ENCODE measurements around the gene LYG2. TPM values are rescaled to one million over a fixed set of nuclear protein-coding genes. Genes with fewer than 3 reads are reported as not detected.

LYG2 gene
- polyA plus RNA-seq, 4 donors = 0.10 TPM; not detected in 3

- H3K27me3 ChIP-seq (ENCODE audit: control insufficient read depth in 3 of 3, insufficient read depth in 3 of 3, low read length in 3 of 3) = no peaks in the 10 kb centered on the region
- DNase-seq (no peak), FAIRE-seq (no peak)
- WGBS, 3 donors = 73 to 89% (median 78%) methylated on average over 7 of the region's 7 CpGs
- H3K27ac ChIP-seq (ENCODE audit: low read depth in 1 of 3, low read length in 2 of 3) = no peak overlapping the region
- H3K9me3 ChIP-seq (ENCODE audit: control insufficient read depth in 2 of 2, insufficient read depth in 1 of 2, low read depth in 1 of 2, low read length in 1 of 2) = peaks cover 0 to 24% of the 10 kb centered on the region in 2 donors
- H3K36me3 ChIP-seq (ENCODE audit: control insufficient read depth in 3 of 3, insufficient read depth in 2 of 3, low read depth in 1 of 3, low read length in 3 of 3) = no peaks in the 10 kb centered on the region
- no peak overlapping the region for H3K4me3 ChIP-seq (ENCODE audit: low read depth in 1 of 3, low read length in 3 of 3)
- H3K4me1 ChIP-seq (ENCODE audit: control insufficient read depth in 3 of 3, insufficient read depth in 2 of 3, low read depth in 1 of 3, low read length in 2 of 3) = no peaks in the 10 kb centered on the region
These were observed 20.4 kb upstream of the LYG2 start for GRCh38 chr2:99275882-99276281.

- H3K4me3 ChIP-seq (ENCODE audit: low read depth in 1 of 3, low read length in 3 of 3) = no peak overlapping the region
- H3K27ac ChIP-seq (ENCODE audit: low read depth in 1 of 3, low read length in 2 of 3) = no peak overlapping the region
- FAIRE-seq = no peak
- no peak for DNase-seq
- H3K4me1 ChIP-seq (ENCODE audit: control insufficient read depth in 3 of 3, insufficient read depth in 2 of 3, low read depth in 1 of 3, low read length in 2 of 3) = no peaks in the 10 kb centered on the region
- WGBS, 3 donors = 74 to 85% (median 79%) methylated on average over 4 of the region's 4 CpGs
- no peaks in the 10 kb centered on the region for H3K27me3 ChIP-seq (ENCODE audit: control insufficient read depth in 3 of 3, insufficient read depth in 3 of 3, low read length in 3 of 3)
- H3K9me3 ChIP-seq (ENCODE audit: control insufficient read depth in 2 of 2, insufficient read depth in 1 of 2, low read depth in 1 of 2, low read length in 1 of 2) = no peaks in the 10 kb centered on the region
- H3K36me3 ChIP-seq (ENCODE audit: control insufficient read depth in 3 of 3, insufficient read depth in 2 of 3, low read depth in 1 of 3, low read length in 3 of 3) = no peaks in the 10 kb centered on the region
These were observed 5.8 kb upstream of the LYG2 start for GRCh38 chr2:99261242-99261641.

GRCh38 chr2:99260184-99260583 lies 4.7 kb upstream of the LYG2 start:
- Histone ChIP-seq H3K27ac (ENCODE audit: low read depth in 1 of 3, low read length in 2 of 3) (no peak overlapping the region), H3K27me3 (ENCODE audit: control insufficient read depth in 3 of 3, insufficient read depth in 3 of 3, low read length in 3 of 3) (no peaks in the 10 kb centered on the region), H3K4me1 (ENCODE audit: control insufficient read depth in 3 of 3, insufficient read depth in 2 of 3, low read depth in 1 of 3, low read length in 2 of 3) (no peaks in the 10 kb centered on the region), H3K36me3 (ENCODE audit: control insufficient read depth in 3 of 3, insufficient read depth in 2 of 3, low read depth in 1 of 3, low read length in 3 of 3) (no peaks in the 10 kb centered on the region), H3K9me3 (ENCODE audit: control insufficient read depth in 2 of 2, insufficient read depth in 1 of 2, low read depth in 1 of 2, low read length in 1 of 2) (no peaks in the 10 kb centered on the region), H3K4me3 (ENCODE audit: low read depth in 1 of 3, low read length in 3 of 3) (no peak overlapping the region)
- DNase-seq (no peak), FAIRE-seq (no peak)
- 89 to 98% (median 97%) methylated on average over 2 of the region's 2 CpGs for WGBS, 3 donors

- FAIRE-seq (no peak), DNase-seq (no peak)
- H3K36me3 ChIP-seq (ENCODE audit: control insufficient read depth in 3 of 3, insufficient read depth in 2 of 3, low read depth in 1 of 3, low read length in 3 of 3) = no peaks in the 10 kb centered on the region
- no peaks in the 10 kb centered on the region for H3K27me3 ChIP-seq (ENCODE audit: control insufficient read depth in 3 of 3, insufficient read depth in 3 of 3, low read length in 3 of 3)
- H3K9me3 ChIP-seq (ENCODE audit: control insufficient read depth in 2 of 2, insufficient read depth in 1 of 2, low read depth in 1 of 2, low read length in 1 of 2) = no peaks in the 10 kb centered on the region
- H3K4me1 ChIP-seq (ENCODE audit: control insufficient read depth in 3 of 3, insufficient read depth in 2 of 3, low read depth in 1 of 3, low read length in 2 of 3) = no peaks in the 10 kb centered on the region
- WGBS, 3 donors = 85 to 88% (median 87%) methylated on average over 4 of the region's 4 CpGs
- no peak overlapping the region for H3K27ac ChIP-seq (ENCODE audit: low read depth in 1 of 3, low read length in 2 of 3)
- H3K4me3 ChIP-seq (ENCODE audit: low read depth in 1 of 3, low read length in 3 of 3) = no peak overlapping the region
These were observed 4.0 kb upstream of the LYG2 start for GRCh38 chr2:99259465-99259864.

- Histone ChIP-seq H3K27ac (ENCODE audit: low read depth in 1 of 3, low read length in 2 of 3) (no peak overlapping the region), H3K9me3 (ENCODE audit: control insufficient read depth in 2 of 2, insufficient read depth in 1 of 2, low read depth in 1 of 2, low read length in 1 of 2) (no peaks in the 10 kb centered on the region), H3K4me1 (ENCODE audit: control insufficient read depth in 3 of 3, insufficient read depth in 2 of 3, low read depth in 1 of 3, low read length in 2 of 3) (no peaks in the 10 kb centered on the region), H3K36me3 (ENCODE audit: control insufficient read depth in 3 of 3, insufficient read depth in 2 of 3, low read depth in 1 of 3, low read length in 3 of 3) (no peaks in the 10 kb centered on the region), H3K4me3 (ENCODE audit: low read depth in 1 of 3, low read length in 3 of 3) (no peak overlapping the region), H3K27me3 (ENCODE audit: control insufficient read depth in 3 of 3, insufficient read depth in 3 of 3, low read length in 3 of 3) (no peaks in the 10 kb centered on the region)
- no peak for DNase-seq
- FAIRE-seq = no peak
- WGBS, 3 donors = 89 to 95% (median 92%) methylated on average over 2 of the region's 2 CpGs
These were observed 1.2 kb upstream of the LYG2 start for GRCh38 chr2:99256677-99257076.

- no peak for DNase-seq
- no peaks in the 10 kb centered on the region for H3K27me3 ChIP-seq (ENCODE audit: control insufficient read depth in 3 of 3, insufficient read depth in 3 of 3, low read length in 3 of 3)
- H3K27ac ChIP-seq (ENCODE audit: low read depth in 1 of 3, low read length in 2 of 3) = no peak overlapping the region
- no peak for FAIRE-seq
- 83 to 94% (median 89%) methylated on average over 2 of the region's 2 CpGs for WGBS, 3 donors
- H3K9me3 ChIP-seq (ENCODE audit: control insufficient read depth in 2 of 2, insufficient read depth in 1 of 2, low read depth in 1 of 2, low read length in 1 of 2) = peaks cover 0 to 5% of the 10 kb centered on the region in 2 donors
- no peak overlapping the region for H3K4me3 ChIP-seq (ENCODE audit: low read depth in 1 of 3, low read length in 3 of 3)
- H3K4me1 ChIP-seq (ENCODE audit: control insufficient read depth in 3 of 3, insufficient read depth in 2 of 3, low read depth in 1 of 3, low read length in 2 of 3) = no peaks in the 10 kb centered on the region
- no peaks in the 10 kb centered on the region for H3K36me3 ChIP-seq (ENCODE audit: control insufficient read depth in 3 of 3, insufficient read depth in 2 of 3, low read depth in 1 of 3, low read length in 3 of 3)
These were observed 5.5 kb downstream of the LYG2 start for GRCh38 chr2:99249951-99250350.

- no peak for DNase-seq
- no peaks in the 10 kb centered on the region for H3K4me1 ChIP-seq (ENCODE audit: control insufficient read depth in 3 of 3, insufficient read depth in 2 of 3, low read depth in 1 of 3, low read length in 2 of 3)
- no peak for FAIRE-seq
- 87 to 90% (median 89%) methylated on average over 6 of the region's 6 CpGs for WGBS, 3 donors
- no peaks in the 10 kb centered on the region for H3K36me3 ChIP-seq (ENCODE audit: control insufficient read depth in 3 of 3, insufficient read depth in 2 of 3, low read depth in 1 of 3, low read length in 3 of 3)
- no peaks in the 10 kb centered on the region for H3K27me3 ChIP-seq (ENCODE audit: control insufficient read depth in 3 of 3, insufficient read depth in 3 of 3, low read length in 3 of 3)
- H3K4me3 ChIP-seq (ENCODE audit: low read depth in 1 of 3, low read length in 3 of 3) = no peak overlapping the region
- H3K27ac ChIP-seq (ENCODE audit: low read depth in 1 of 3, low read length in 2 of 3) = no peak overlapping the region
- H3K9me3 ChIP-seq (ENCODE audit: control insufficient read depth in 2 of 2, insufficient read depth in 1 of 2, low read depth in 1 of 2, low read length in 1 of 2) = no peaks in the 10 kb centered on the region
These were observed 13.3 kb downstream of the LYG2 start for GRCh38 chr2:99242151-99242550.

GRCh38 chr2:99240431-99240830 lies 15.0 kb downstream of the LYG2 start:
- H3K27ac ChIP-seq (ENCODE audit: low read depth in 1 of 3, low read length in 2 of 3) = no peak overlapping the region
- H3K27me3 ChIP-seq (ENCODE audit: control insufficient read depth in 3 of 3, insufficient read depth in 3 of 3, low read length in 3 of 3) = no peaks in the 10 kb centered on the region
- no peaks in the 10 kb centered on the region for H3K36me3 ChIP-seq (ENCODE audit: control insufficient read depth in 3 of 3, insufficient read depth in 2 of 3, low read depth in 1 of 3, low read length in 3 of 3)
- DNase-seq = no peak
- no peaks in the 10 kb centered on the region for H3K4me1 ChIP-seq (ENCODE audit: control insufficient read depth in 3 of 3, insufficient read depth in 2 of 3, low read depth in 1 of 3, low read length in 2 of 3)
- no peak overlapping the region for H3K4me3 ChIP-seq (ENCODE audit: low read depth in 1 of 3, low read length in 3 of 3)
- no peaks in the 10 kb centered on the region for H3K9me3 ChIP-seq (ENCODE audit: control insufficient read depth in 2 of 2, insufficient read depth in 1 of 2, low read depth in 1 of 2, low read length in 1 of 2)
- 78 to 94% (median 83%) methylated on average over 6 of the region's 6 CpGs for WGBS, 3 donors
- FAIRE-seq = no peak

- no peak for FAIRE-seq
- WGBS, 3 donors = 92 to 97% (median 94%) methylated on average over 6 of the region's 6 CpGs
- no peaks in the 10 kb centered on the region for H3K27me3 ChIP-seq (ENCODE audit: control insufficient read depth in 3 of 3, insufficient read depth in 3 of 3, low read length in 3 of 3)
These were observed 16.9 kb downstream of the LYG2 start for GRCh38 chr2:99238599-99238998.

More at GRCh38 chr2:99238599-99238998, 16.9 kb downstream of the LYG2 start:
- Histone ChIP-seq H3K9me3 (ENCODE audit: control insufficient read depth in 2 of 2, insufficient read depth in 1 of 2, low read depth in 1 of 2, low read length in 1 of 2) (no peaks in the 10 kb centered on the region), H3K4me3 (ENCODE audit: low read depth in 1 of 3, low read length in 3 of 3) (no peak overlapping the region), H3K36me3 (ENCODE audit: control insufficient read depth in 3 of 3, insufficient read depth in 2 of 3, low read depth in 1 of 3, low read length in 3 of 3) (no peaks in the 10 kb centered on the region), H3K4me1 (ENCODE audit: control insufficient read depth in 3 of 3, insufficient read depth in 2 of 3, low read depth in 1 of 3, low read length in 2 of 3) (no peaks in the 10 kb centered on the region), H3K27ac (ENCODE audit: low read depth in 1 of 3, low read length in 2 of 3) (no peak overlapping the region)
- no peak for DNase-seq

Measured in small intestine (tissue), 7 donors.